GM12873 (cell line): ENCODE results near the gene ATF6.

Experiments used
- TF ChIP-seq, protein P1 (sequence below): IDR thresholded peaks from 2 replicates; pipeline ENCODE4 v1.5.1; 2012; ENCODE audit warnings: low read depth, mild to moderate bottlenecking, moderate library complexity, low read length, control low read depth; ENCODE audit not compliant: insufficient read depth; ENCODE audit errors: missing control alignments

ATF6 gene

DNA sequence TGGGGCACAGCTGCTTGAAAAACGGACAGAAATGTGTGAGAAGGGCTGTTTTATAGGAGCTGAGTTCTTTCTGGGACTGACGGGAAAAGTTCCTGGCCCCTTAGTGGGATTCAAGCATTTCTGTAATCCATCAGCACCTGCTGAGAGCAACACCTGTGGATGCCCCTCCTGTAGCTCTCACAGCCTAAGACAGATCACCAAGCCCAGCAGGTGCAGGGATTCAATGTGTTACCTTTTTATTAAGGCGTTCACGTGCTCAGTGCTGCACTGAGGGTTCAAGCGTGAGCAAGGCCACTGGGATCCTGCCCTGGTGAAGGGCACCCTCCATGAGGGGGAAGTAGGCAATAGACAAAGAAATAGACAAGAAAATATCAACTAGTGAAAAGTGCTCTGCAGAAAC lies 242.7 kb downstream of the ATF6 start:
- TF ChIP-seq, protein P1, sequence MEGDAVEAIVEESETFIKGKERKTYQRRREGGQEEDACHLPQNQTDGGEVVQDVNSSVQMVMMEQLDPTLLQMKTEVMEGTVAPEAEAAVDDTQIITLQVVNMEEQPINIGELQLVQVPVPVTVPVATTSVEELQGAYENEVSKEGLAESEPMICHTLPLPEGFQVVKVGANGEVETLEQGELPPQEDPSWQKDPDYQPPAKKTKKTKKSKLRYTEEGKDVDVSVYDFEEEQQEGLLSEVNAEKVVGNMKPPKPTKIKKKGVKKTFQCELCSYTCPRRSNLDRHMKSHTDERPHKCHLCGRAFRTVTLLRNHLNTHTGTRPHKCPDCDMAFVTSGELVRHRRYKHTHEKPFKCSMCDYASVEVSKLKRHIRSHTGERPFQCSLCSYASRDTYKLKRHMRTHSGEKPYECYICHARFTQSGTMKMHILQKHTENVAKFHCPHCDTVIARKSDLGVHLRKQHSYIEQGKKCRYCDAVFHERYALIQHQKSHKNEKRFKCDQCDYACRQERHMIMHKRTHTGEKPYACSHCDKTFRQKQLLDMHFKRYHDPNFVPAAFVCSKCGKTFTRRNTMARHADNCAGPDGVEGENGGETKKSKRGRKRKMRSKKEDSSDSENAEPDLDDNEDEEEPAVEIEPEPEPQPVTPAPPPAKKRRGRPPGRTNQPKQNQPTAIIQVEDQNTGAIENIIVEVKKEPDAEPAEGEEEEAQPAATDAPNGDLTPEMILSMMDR: no peak

DNA sequence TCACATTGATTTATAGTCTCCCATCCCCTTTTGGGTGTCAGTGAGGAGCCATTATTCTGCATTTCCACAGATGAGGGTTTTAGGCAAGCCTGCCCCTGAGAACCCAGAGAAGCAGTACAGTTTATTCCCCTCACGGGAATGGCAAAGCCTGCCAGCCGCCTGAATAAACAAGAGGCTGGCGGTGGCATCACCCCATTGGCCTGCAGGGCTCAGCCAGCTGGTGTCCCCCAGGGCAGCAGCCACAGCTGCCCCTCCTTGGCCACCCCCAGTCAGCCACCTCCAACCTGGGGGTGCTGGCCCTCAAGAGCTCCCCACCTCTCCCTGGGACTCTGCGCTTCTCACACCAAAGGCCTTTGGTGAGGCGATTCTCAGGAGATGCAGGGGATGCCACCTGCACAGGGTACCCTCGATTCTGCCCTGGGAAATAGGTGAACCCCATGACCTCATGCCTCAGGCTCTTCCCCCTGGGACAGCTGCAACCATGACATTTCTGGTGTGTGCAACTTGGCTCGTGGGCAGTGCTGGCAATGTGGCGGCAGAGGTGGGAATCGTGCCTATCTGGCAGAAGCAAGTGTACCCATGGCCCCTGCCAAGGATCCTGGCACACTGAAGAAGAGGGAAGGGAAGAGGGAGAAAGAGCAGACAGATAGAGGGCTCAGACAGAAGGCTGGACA lies 243.5 kb downstream of the ATF6 start:
- TF ChIP-seq, protein P1: no peak

DNA sequence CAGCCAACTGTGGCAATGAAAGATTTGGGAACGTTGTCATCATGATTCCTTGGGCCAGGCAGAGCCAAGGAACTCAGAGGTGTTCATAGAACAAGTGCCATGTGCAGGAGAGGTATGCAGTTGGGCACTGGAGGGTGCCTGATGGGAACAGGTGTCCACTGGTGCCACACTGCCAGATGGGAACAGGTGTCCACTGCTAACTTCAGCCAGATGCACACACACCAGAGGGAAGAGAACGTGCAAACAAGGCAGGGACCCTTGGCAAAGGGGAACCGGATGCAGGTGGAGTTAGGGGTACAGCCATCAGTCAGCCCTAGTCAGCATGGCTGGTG lies 244.0 kb downstream of the ATF6 start:
- TF ChIP-seq, protein P1: no peak

DNA sequence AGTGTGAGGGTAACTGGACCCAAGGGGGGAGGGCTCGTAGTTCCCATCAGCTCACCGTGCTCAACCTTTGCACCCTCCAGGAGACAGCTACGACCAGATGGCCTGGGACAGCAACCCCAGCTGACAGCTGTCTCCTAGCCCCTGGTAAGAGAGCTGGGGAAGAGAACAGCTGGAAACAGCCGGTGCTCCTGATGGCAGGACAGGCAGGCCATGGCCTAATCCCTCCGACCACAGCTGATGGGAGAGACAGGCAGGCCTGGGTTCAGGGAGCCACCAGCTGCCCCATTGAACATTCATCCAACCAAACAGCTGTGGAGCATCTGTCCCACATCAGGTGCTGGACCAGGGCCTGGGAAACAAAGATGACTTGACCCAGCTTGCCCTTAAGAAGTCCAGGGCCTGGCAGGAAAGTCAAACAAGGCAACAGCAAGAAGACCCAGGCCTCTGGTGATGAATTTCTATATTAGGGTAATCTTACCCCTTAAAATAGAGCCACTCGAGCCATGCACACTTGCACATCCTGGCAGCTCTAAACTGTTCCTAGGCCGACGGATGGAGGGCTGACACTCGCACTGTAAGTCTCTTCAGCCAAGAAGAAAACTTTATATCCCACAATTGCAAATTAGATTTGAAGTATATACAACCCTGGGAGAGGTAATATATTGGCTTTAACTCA lies 245.4 kb downstream of the ATF6 start:
- TF ChIP-seq, protein P1: no peak

DNA sequence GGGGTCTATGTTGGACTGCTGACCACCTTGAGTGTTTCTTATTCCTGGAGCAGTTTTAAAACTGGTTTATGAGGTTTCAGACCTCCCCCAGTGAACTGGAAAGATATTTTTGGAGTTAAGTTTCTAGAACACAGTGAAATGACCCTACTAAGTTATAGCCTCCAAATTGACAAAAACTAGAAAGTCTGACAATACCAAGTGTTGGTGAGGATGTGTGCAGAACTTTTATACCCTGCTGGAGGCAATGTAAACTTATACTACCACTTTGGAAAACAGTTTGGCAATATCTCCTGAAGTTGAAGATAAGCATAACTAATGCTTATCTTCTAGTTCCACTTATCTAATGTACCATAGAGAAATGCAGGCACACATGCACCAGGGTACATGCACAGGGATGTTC lies 247.2 kb downstream of the ATF6 start:
- TF ChIP-seq, protein P1: no peak
